Uterus (tissue), 4 donors: ENCODE measurements around the gene HCN3. TPM values are rescaled to one million over a fixed set of nuclear protein-coding genes. Genes with fewer than 3 reads are reported as not detected.

ENCODE experiments used
- DNase-seq, 2 donors: peaks; one replicate each; pipeline ENCODE4 v3.0.0-alpha.2; 2019 to 2020
- H3K27ac ChIP-seq, 2 donors: fragments of 200-600 bp; sonication (generic); 1 replicate in 1 of 2; 2 replicates in 1 of 2; pipeline ENCODE4 v1.5.1; 2016 to 2018
- H3K27me3 ChIP-seq, 2 donors: fragments of 200-600 bp; sonication (generic); one replicate each; pipeline ENCODE4 v1.5.1; 2018 to 2019; ENCODE audit warnings: control low read depth in 1 of 2
- H3K36me3 ChIP-seq, 2 donors: fragments of 200-600 bp; sonication (generic); one replicate each; pipeline ENCODE4 v1.5.1; 2019; ENCODE audit warnings: control low read depth in 1 of 2
- H3K4me1 ChIP-seq, 2 donors: fragments of 200-600 bp; sonication (generic); one replicate each; pipeline ENCODE4 v1.5.1; 2018 to 2019; ENCODE audit warnings: control low read depth in 1 of 2
- H3K4me3 ChIP-seq, 2 donors: fragments of 200-600 bp; sonication (generic); 1 replicate in 1 of 2; 2 replicates in 1 of 2; pipeline ENCODE4 v1.5.1; 2018 to 2019; ENCODE audit warnings: mild to moderate bottlenecking in 1 of 2
- H3K9me3 ChIP-seq, 2 donors: fragments of 200-600 bp; sonication (generic); one replicate each; pipeline ENCODE4 v1.5.1; 2019; ENCODE audit warnings: control low read depth in 1 of 2
- POLR2A ChIP-seq, 2 donors: fragments of 450-650 bp; IDR thresholded peaks; one replicate each; pipeline ENCODE4 v1.6.1; 2016; ENCODE audit warnings: antibody characterized with exemption in 2 of 2, mild to moderate bottlenecking in 1 of 2, moderate library complexity in 1 of 2
- intact Hi-C: fragments of 100-400 bp; cut with DNase I; formaldehyde crosslinking; loops from one replicate; pipeline ENCODE4 v1.15.1; 2023; ENCODE audit warnings: low total_unique reads
- total RNA-seq, 4 donors: library from RNA; depleted of rRNA in 3 of 4; stranded (reverse); fragments of >200 nt in 3 of 4; gene quantifications; one replicate each; pipeline versions ENCODE4 v1.1.0 to v1.2.4, GENCODE V29; 2014 to 2023
- TF ChIP-seq, protein P1 (sequence below), 4 experiments: fragments of 200-600 bp in 2 of 4; fragments of 450-650 bp in 2 of 4; sonication (generic) in 2 of 4; IDR thresholded peaks; one replicate each; pipeline ENCODE4 v1.5.1; 2016 to 2019; ENCODE audit warnings: antibody characterized with exemption in 4 of 4, mild to moderate bottlenecking in 2 of 4, moderate library complexity in 1 of 4
- donor health status: DM: yes; HTN: yes; CAD: no.

Gene HCN3
- total RNA-seq, 4 donors from 2014 or later: 4.2 to 5.5 TPM; not detected in 2

DNA sequence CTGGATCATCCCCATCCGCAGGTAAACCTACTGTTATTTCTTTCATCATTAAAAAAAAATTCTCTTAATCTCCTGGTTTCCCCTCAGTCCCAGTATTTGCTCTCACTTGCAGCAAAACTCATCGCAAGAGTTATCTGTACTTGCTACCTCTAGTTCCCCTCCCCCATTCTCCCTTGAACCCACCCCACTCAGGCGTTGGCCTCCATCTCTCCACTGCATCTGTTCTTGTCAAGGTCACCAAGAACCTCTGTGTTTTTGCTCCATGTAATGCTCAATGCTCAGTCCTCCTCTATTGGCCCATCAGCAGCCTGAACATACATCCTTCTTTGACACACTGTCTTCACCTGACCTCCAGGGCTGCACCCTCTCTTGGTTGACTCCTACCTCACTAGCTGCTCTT lies 19.4 kb downstream of the HCN3 start:
- peaks cover 5 to 9% of the 10 kb centered on the region in 2 donors for H3K27me3 ChIP-seq
- H3K9me3 ChIP-seq: no peaks in the 10 kb centered on the region
- no peak overlapping the region for H3K4me3 ChIP-seq
- intact Hi-C loops: no loop called here
- TF ChIP-seq, protein P1, sequence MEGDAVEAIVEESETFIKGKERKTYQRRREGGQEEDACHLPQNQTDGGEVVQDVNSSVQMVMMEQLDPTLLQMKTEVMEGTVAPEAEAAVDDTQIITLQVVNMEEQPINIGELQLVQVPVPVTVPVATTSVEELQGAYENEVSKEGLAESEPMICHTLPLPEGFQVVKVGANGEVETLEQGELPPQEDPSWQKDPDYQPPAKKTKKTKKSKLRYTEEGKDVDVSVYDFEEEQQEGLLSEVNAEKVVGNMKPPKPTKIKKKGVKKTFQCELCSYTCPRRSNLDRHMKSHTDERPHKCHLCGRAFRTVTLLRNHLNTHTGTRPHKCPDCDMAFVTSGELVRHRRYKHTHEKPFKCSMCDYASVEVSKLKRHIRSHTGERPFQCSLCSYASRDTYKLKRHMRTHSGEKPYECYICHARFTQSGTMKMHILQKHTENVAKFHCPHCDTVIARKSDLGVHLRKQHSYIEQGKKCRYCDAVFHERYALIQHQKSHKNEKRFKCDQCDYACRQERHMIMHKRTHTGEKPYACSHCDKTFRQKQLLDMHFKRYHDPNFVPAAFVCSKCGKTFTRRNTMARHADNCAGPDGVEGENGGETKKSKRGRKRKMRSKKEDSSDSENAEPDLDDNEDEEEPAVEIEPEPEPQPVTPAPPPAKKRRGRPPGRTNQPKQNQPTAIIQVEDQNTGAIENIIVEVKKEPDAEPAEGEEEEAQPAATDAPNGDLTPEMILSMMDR (IDR thresholded peaks at IDR 0.05): no peak
- no peak for TF ChIP-seq POLR2A (IDR thresholded peaks at IDR 0.05)
- no peak overlapping the region for H3K27ac ChIP-seq
- no peaks in the 10 kb centered on the region for H3K36me3 ChIP-seq
- no peak for DNase-seq
- no peaks in the 10 kb centered on the region for H3K4me1 ChIP-seq

DNA sequence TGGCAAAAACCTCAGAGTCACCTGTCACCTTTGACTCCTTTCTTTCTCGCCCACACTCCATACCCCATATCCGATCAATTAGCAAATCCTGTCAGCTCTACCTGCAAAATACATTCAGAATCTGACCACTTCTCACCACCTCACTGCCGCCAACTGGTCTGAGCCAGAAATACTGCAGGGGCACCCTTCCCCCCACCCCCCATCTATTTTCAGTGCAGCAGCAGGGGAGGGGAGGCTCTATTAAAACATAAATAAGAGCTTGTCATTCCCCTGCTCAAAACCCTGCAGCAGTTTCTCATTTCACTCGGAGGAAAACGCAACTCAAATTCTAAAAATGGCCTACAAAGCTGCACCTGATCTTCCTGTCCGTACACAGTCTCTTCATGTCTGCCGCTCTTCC lies 20.1 kb downstream of the HCN3 start:
- no peaks in the 10 kb centered on the region for H3K9me3 ChIP-seq
- no peaks in the 10 kb centered on the region for H3K4me1 ChIP-seq
- H3K4me3 ChIP-seq: no peak overlapping the region
- no peaks in the 10 kb centered on the region for H3K36me3 ChIP-seq
- H3K27me3 ChIP-seq: peaks cover 5 to 9% of the 10 kb centered on the region in 2 donors
- TF ChIP-seq, protein P1 (IDR thresholded peaks at IDR 0.05): no peak
- TF ChIP-seq POLR2A (IDR thresholded peaks at IDR 0.05): no peak
- no peak for DNase-seq
- intact Hi-C loops: no loop called here
- no peak overlapping the region for H3K27ac ChIP-seq

DNA sequence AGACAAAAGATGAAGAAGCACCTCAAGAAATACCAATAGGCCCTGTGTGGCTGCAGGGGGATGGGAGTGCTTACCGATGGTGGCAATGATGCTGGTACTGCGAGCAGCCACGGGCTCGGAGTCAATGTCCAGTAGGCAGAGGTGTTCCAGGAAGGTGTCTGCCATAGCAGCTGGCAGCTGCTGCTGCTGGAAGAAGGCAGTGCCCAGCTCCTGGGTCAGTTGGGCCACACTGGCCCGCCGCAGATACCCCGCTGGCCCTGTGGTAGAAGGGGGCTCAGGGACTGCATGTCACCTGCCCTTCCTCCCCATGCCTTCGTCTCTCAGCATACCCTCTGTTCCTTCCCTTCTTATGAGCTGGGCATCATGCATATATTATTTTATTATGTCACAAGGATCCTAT lies 22.8 kb downstream of the HCN3 start:
- Histone ChIP-seq H3K36me3 (no peaks in the 10 kb centered on the region), H3K4me3 (no peak overlapping the region), H3K4me1 (no peaks in the 10 kb centered on the region), H3K9me3 (no peaks in the 10 kb centered on the region), H3K27ac (no peak overlapping the region), H3K27me3 (peaks cover 5 to 9% of the 10 kb centered on the region in 2 donors)
- no peak for DNase-seq
- intact Hi-C loops: no loop called here
- TF ChIP-seq POLR2A (IDR thresholded peaks at IDR 0.05): no peak
- TF ChIP-seq, protein P1 (IDR thresholded peaks at IDR 0.05): no peak

DNA sequence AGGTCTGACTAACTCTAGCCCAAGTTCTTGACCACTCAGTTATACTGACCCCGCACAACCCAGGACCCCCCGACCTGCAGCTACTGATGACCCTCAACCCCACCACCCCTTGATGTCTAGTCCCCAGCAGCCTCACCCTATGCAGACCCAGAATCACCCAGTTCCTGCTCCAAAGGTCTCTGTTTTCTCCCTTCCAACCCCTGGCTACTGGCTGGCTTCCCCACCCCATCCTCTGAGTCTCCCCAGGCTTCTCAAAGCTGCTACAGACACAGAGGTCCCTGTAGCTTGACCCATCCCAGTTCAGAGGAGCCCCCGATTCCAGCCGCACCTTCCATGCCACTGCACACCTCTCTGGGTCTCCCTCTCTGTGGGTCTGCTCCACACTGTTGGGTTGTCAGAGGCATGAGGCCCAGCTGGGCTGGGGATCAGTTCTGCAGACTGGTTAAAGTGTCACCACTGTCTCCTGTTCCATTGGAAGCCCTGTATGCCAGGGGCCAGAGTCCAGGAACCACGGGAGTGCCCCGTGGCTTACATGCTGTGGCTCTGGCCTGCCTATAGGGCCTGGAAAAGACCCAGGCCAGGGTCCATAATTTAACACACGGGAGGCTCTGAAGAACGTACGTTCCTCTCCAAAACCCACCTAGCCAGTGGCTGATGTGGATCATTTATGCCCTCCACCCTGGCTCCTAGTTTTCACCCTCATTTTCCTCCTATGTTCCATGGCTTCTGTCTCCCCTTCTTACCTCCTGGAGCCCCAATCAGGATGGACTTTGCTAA lies 23.5 kb downstream of the HCN3 start:
- no peak for TF ChIP-seq POLR2A (IDR thresholded peaks at IDR 0.05)
- TF ChIP-seq, protein P1 (IDR thresholded peaks at IDR 0.05): no peak
- no peaks in the 10 kb centered on the region for H3K36me3 ChIP-seq
- H3K4me3 ChIP-seq: no peak overlapping the region
- no peak for DNase-seq
- intact Hi-C loops: no loop called here
- no peaks in the 10 kb centered on the region for H3K9me3 ChIP-seq
- H3K27me3 ChIP-seq: peaks cover 0 to 5% of the 10 kb centered on the region in 2 donors
- no peak overlapping the region for H3K27ac ChIP-seq
- H3K4me1 ChIP-seq: no peaks in the 10 kb centered on the region

DNA sequence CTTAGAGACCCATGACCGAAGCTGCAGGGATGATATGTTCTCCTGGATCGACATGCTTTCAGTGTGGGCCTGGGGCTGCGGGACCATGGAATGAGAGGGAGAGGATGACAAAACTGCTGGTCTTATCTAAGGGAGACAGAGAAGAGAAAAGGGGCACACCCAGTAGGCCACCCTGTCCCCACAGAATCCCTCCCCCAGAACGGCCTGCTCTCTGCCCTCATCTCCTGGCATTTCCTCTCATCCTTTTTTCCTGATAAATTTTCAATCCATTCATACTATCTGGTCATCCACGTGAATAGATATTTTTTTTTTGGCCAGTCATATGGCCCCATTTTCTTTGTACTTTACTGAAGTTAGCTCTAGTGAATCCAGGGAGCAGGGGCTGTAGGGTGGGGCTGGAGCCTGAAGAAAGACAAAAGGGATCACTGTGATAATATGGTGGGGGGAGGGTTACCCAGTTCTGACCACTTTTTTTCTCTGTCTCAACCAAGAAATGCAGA lies 24.1 kb downstream of the HCN3 start, which contains the start of gene PKLR:
Gene PKLR (minus strand): TSS at position 97 of the 500 bp plus-strand sequence. CDS start 43 bp downstream, at position 54.
- TF ChIP-seq, protein P1 (IDR thresholded peaks at IDR 0.05): no peak
- TF ChIP-seq POLR2A (IDR thresholded peaks at IDR 0.05): no peak
- H3K4me3 ChIP-seq: no peak within 1 kb of the TSS
- no peak within 1 kb of the TSS for H3K27ac ChIP-seq
- intact Hi-C loops: no loop called here
- no peaks in the 10 kb centered on the region for H3K36me3 ChIP-seq
- H3K27me3 ChIP-seq: no peaks in the 10 kb centered on the region
- no peak for DNase-seq
- H3K4me1 ChIP-seq: no peaks in the 10 kb centered on the region
- H3K9me3 ChIP-seq: no peaks in the 10 kb centered on the region
